Fibroblast of mammary gland (primary cell): ENCODE results near the gene ADGB.
"Not testable (repeated sequence)": the region's sequence is repeated elsewhere in the genome, so short reads cannot be mapped to it uniquely, and the experiment has no call there.

Source experiments
- DNase-seq: peaks from one replicate; pipeline ENCODE4 v3.0.0-alpha.2; 2010; ENCODE audit warnings: low read depth
- H3K4me3 ChIP-seq: 2 replicates; pipeline ENCODE4 v1.5.1; 2011; ENCODE audit warnings: low read depth, mild to moderate bottlenecking, low read length, moderate library complexity; ENCODE audit not compliant: control insufficient read depth
- CTCF ChIP-seq: conservative IDR thresholded peaks from 2 replicates; pipeline ENCODE4 v1.5.1; 2011; ENCODE audit warnings: low read depth, low read length, inconsistent platforms; ENCODE audit not compliant: control insufficient read depth, insufficient read depth

Gene ADGB

GRCh38 chr6:146833157-146833556, 234.4 kb downstream of the ADGB start:
- TF ChIP-seq CTCF: no peak
- DNase-seq: no peak
- no peak overlapping the region for H3K4me3 ChIP-seq

- no peak for DNase-seq
- no peak overlapping the region for H3K4me3 ChIP-seq
- TF ChIP-seq CTCF: no peak
Observed at GRCh38 chr6:146840216-146840615, 241.4 kb downstream of the ADGB start.

- no peak for TF ChIP-seq CTCF
Observed at GRCh38 chr6:146840641-146841040, 241.9 kb downstream of the ADGB start.

GRCh38 chr6:146847426-146847825, 248.7 kb downstream of the ADGB start:
- H3K4me3 ChIP-seq: no peak overlapping the region
- DNase-seq: peak; percentile 22
- no peak for TF ChIP-seq CTCF

More at GRCh38 chr6:146840641-146841040, 241.9 kb downstream of the ADGB start:
- no peak for DNase-seq
- no peak overlapping the region for H3K4me3 ChIP-seq

GRCh38 chr6:146850238-146850896, 251.6 kb downstream of the ADGB start:
- no peak overlapping the region for H3K4me3 ChIP-seq
- peak; percentile 94 for DNase-seq
- no peak for TF ChIP-seq CTCF

GRCh38 chr6:146850981-146851380, 252.2 kb downstream of the ADGB start:
- TF ChIP-seq CTCF: no peak
- DNase-seq: peak; percentile 44
- no peak overlapping the region for H3K4me3 ChIP-seq

- no peak for TF ChIP-seq CTCF
- H3K4me3 ChIP-seq: no peak overlapping the region
- DNase-seq: peak; percentile 94
Observed at GRCh38 chr6:146851837-146852236, 253.1 kb downstream of the ADGB start.

GRCh38 chr6:146854521-146855255, 255.9 kb downstream of the ADGB start:
- not testable (repeated sequence) for H3K4me3 ChIP-seq
- peak; percentile 60 for DNase-seq
